Right ventricle myocardium superior (tissue), 1 donor: ENCODE data around the gene NCLN. TPM values are rescaled to one million over a fixed set of nuclear protein-coding genes. Genes with fewer than 3 reads are reported as not detected.
"Not testable (repeated sequence)": the region's sequence is repeated elsewhere in the genome, so short reads cannot be mapped to it uniquely, and the experiment has no call there.

Experiments used
- ATAC-seq: fragments of 200-7000 bp; cut with Tn5 transposase; one replicate; pipeline ENCODE4 v1.9.1; 2020; ENCODE audit warnings: mild to moderate bottlenecking; ENCODE audit not compliant: poor library complexity
- DNase-seq: peaks from one replicate; pipeline ENCODE4 v3.0.0-alpha.2; 2020
- intact Hi-C: fragments of 100-400 bp; cut with DNase I; formaldehyde crosslinking; loops from one replicate; pipeline ENCODE4 v1.11.2; 2022
- total RNA-seq: library from RNA; stranded (reverse); fragmentation: NEBNext Ultra II Directional; extraction: Animal tissue kit (Norgen Biotek cat#: 25700); gene quantifications from one replicate; pipeline ENCODE4 v1.2.1, GENCODE V29; 2021
- donor health status: DM: no; HTN: yes; CAD: no; lungs with severe emphysema.

Gene NCLN
- total RNA-seq, 1 donor from 2014 or later: 24.9 TPM

- DNase-seq, intact Hi-C loops, ATAC-seq: not testable (repeated sequence)
These were observed 49.9 kb downstream of the NCLN start for GRCh38 chr19:3235604-3236003.

DNA sequence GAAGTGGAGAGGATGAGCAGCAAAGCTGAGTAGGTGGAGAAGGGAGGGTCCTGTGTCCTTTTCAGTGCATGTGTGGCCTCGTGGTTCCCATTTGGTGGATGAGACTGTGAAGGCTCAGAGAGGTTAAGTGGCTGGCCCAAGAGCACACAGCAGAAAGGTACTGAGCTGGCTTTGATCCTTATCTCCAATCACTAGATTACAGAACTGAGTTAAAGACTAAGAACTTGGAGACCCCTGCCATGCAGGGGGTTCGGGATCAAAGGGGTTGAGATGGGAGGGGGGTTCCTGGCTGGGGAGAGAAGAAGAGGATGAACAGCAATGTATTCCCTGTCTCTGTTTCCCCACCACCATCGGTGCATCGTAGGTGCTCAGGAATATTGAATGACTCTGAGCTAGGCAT is 50.5 kb downstream of the NCLN start:
- ATAC-seq (no peak), DNase-seq (no peak)
- intact Hi-C loops: no loop called here

GRCh38 chr19:3238066-3238561 is 52.4 kb downstream of the NCLN start:
- intact Hi-C loops: no loop called here
- no peak for ATAC-seq
- no peak for DNase-seq

DNA sequence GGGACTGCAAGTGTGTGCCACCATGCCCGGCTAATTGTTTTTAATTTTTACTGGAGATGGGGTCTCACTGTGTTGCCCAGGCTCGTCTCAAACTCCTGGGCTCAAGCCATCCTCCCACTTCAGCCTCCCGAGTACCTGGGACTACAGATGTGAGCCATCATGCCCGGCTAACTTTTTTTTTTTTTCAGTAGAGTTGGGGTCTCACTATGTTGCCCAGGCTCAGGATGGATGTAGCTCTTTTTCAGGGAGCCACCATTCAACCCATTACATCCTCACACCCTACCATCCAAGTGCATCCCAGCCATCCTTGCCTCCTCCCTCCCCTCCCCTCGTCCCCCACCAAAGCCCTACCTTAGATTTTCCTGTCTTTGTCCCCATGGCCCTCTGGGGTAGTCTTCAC is 53.6 kb downstream of the NCLN start:
- DNase-seq (no peak), ATAC-seq (no peak)
- intact Hi-C loops: no loop called here

DNA sequence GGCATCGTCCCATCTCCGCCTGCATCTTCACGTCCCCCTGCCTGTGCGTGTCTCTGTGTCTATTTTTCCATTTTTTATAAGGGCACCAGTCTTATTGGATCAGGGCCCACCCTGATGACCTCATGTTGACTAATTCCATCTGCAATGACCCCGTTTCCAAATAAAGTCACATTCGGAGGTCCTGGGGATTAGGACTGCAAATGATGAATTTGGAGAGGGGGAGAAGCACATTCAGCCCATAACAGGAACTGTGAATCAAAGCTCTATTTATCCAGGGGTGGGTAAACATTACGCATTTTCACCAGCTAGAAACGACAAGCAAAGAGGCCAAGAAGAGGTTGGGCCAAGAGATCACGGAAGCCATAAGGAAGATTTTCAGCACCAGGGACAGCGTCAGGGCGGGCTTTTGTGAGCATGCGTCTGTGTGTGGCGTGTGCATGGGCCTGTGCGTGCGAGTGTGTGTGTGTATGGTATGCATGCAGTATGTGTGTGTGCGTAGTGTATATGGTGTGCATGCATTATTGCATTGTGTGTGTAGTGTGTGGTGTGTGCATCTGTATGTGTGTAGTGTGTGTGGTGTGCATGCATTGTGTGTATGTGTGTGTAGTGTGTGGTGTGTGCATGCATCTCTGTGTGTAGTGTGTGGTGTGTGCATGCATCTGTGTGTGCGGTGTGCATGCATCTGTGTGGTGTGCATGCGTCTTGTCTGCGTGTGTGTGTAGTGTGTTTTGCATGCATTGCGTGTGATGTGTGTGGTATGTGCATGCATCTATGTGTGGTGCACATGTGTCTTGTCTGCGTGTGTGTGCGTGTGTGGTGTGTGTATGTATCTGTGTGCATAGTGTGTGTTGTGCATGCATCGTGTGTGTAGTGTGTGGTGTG is 58.3 kb downstream of the NCLN start:
- no peak for DNase-seq
- intact Hi-C loops: no loop called here
- ATAC-seq: no peak

GRCh38 chr19:3245050-3245449 is 59.3 kb downstream of the NCLN start:
- ATAC-seq (no peak), DNase-seq (no peak)
- intact Hi-C loops: no loop called here

GRCh38 chr19:3248728-3249326 is 63.1 kb downstream of the NCLN start:
- DNase-seq (no peak), ATAC-seq (no peak)
- intact Hi-C loops: no loop called here

DNA sequence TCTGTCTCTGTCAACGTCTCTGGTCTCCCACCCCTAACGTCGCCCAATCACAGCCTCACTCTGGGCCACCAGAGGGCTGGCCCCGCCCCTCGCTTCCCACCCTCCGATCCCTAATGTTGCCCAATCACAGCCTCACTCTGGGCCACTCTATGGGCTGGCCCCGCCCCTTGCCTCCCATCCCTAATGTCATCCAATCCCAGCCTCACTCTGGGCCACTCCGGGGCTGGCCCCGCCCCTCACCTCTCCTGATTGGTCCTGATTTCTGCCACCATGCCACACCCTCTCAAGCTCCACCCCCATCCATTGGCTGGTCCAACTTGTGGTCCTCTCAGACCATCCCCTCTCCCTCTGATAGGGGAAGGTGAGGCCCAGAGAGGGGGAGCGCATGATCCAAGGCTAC is 63.7 kb downstream of the NCLN start:
- no peak for DNase-seq
- no peak for ATAC-seq
- intact Hi-C loops: no loop called here

GRCh38 chr19:3250675-3251074 is 64.9 kb downstream of the NCLN start:
- intact Hi-C loops: no loop called here
- ATAC-seq (no peak), DNase-seq (no peak)

DNA sequence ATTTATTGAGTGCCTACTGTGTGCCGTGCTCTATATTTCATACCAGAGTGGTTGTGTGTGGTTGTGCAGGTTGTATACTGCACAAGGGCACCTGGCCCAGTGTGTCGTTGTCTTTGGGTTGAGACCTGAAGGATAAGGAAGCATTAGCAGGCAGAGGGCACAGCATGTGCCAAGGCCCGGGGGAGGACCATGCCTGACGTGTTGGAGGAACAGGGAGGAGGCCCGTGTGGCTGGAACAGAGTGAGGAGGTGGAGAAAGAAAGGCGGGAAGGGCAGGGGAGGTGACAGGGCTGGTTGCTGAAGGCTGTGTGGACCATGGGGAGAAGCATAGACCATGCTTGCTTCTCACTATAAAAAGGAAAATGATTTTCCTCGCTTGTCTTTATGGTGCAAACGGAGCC is 65.5 kb downstream of the NCLN start:
- ATAC-seq (no peak), DNase-seq (no peak)
- intact Hi-C loops: no loop called here

DNA sequence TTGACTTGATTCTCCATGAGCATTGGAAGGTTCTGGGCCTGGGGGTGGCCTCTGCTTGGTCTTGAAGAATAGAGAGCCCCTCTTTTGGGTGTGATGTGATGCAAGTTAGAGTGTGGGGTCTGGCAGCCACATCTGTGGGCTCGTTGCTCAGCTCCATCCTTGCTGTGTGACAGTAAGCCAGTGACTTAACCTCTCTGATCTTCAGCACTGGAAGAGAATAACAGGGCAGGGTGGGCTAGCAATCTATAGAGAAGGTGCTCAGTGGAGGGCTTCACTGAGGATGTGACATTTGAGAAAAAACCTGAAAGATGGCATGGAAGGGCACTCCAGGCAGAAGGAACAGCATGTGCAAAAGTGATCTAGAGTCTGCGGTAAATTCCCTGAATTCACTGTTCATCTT is 66.9 kb downstream of the NCLN start:
- intact Hi-C loops: no loop called here
- DNase-seq (no peak), ATAC-seq (no peak)

GRCh38 chr19:3253270-3253669 is 67.5 kb downstream of the NCLN start:
- no peak for ATAC-seq
- no peak for DNase-seq
- intact Hi-C loops: no loop called here

GRCh38 chr19:3254520-3254919 is 68.8 kb downstream of the NCLN start:
- ATAC-seq (no peak), DNase-seq (no peak)
- intact Hi-C loops: no loop called here

GRCh38 chr19:3257071-3257470 is 71.3 kb downstream of the NCLN start:
- ATAC-seq (no peak), DNase-seq (no peak)
- intact Hi-C loops: no loop called here

Other genes starting within 250 kb of the NCLN start
- gene ZNF77, start 241.0 kb upstream of the NCLN start, total RNA-seq: 2.1 TPM
- gene TLE6, start 208.4 kb upstream of the NCLN start, total RNA-seq: 0.70 TPM
- 55.7 TPM for gene TLE2, start 156.7 kb upstream of the NCLN start, total RNA-seq
- gene TLE5, start 123.4 kb upstream of the NCLN start, total RNA-seq: 760 TPM
- gene GNA11, start 91.6 kb upstream of the NCLN start, total RNA-seq: 61.3 TPM
- 2.8 TPM for gene GNA15, start 49.9 kb upstream of the NCLN start, total RNA-seq
- gene S1PR4, start 7.2 kb upstream of the NCLN start, total RNA-seq: 0.27 TPM
- not detected for gene CELF5, start 38.7 kb downstream of the NCLN start, total RNA-seq
- gene NFIC, start 180.7 kb downstream of the NCLN start, total RNA-seq: 153 TPM